ENCODE measurements around the gene GALNT8. TPM values are rescaled to one million over a fixed set of nuclear protein-coding genes. Genes with fewer than 3 reads are reported as not detected.

The GALNT8 gene
- total RNA-seq, 1 donor from 2014 or later: 1.5 TPM

GRCh38 chr12:4813741-4814140 is 93.5 kb downstream of the GALNT8 start:
- Histone ChIP-seq H3K4me1 (peaks cover 28% of the 10 kb centered on the region), H3K27ac (replicated peaks) (no peak overlapping the region), H3K27me3 (ENCODE audit: low read depth) (peaks cover 63% of the 10 kb centered on the region), H3K36me3 (no peaks in the 10 kb centered on the region), H3K9me3 (replicated peaks) (no peaks in the 10 kb centered on the region), H3K4me3 (no peak overlapping the region)
- no peak for TF ChIP-seq CTCF (IDR thresholded peaks at IDR 0.05; ENCODE audit: borderline replicate concordance)
- intact Hi-C loops (cut with micrococcal nuclease): no loop called here
- DNase-seq: no peak

GRCh38 chr12:4814485-4814884 is 94.3 kb downstream of the GALNT8 start:
- intact Hi-C loops (cut with micrococcal nuclease): no loop called here
- H3K4me1 ChIP-seq: peaks cover 23% of the 10 kb centered on the region
- no peak overlapping the region for H3K27ac ChIP-seq (replicated peaks)
- no peaks in the 10 kb centered on the region for H3K36me3 ChIP-seq
- DNase-seq: no peak
- no peaks in the 10 kb centered on the region for H3K9me3 ChIP-seq (replicated peaks)
- H3K27me3 ChIP-seq (ENCODE audit: low read depth): peaks cover 55% of the 10 kb centered on the region
- no peak overlapping the region for H3K4me3 ChIP-seq
- TF ChIP-seq CTCF (IDR thresholded peaks at IDR 0.05; ENCODE audit: borderline replicate concordance): no peak

- H3K36me3 ChIP-seq: no peaks in the 10 kb centered on the region
- no peak overlapping the region for H3K4me3 ChIP-seq
- peak overlapping the region; percentile 58 for H3K27ac ChIP-seq (replicated peaks)
- H3K9me3 ChIP-seq (replicated peaks): no peaks in the 10 kb centered on the region
- H3K4me1 ChIP-seq: peaks cover 12% of the 10 kb centered on the region
- intact Hi-C loops (cut with micrococcal nuclease): no loop called here
- no peak for TF ChIP-seq CTCF (IDR thresholded peaks at IDR 0.05; ENCODE audit: borderline replicate concordance)
- no peak for DNase-seq
- H3K27me3 ChIP-seq (ENCODE audit: low read depth): peaks cover 31% of the 10 kb centered on the region
Measured at GRCh38 chr12:4816744-4817525, 96.7 kb downstream of the GALNT8 start.

GRCh38 chr12:4817880-4818279 is 97.7 kb downstream of the GALNT8 start:
- Histone ChIP-seq H3K36me3 (no peaks in the 10 kb centered on the region), H3K4me3 (peak overlapping the region; percentile 44), H3K27ac (replicated peaks) (peak overlapping the region; percentile 58), H3K4me1 (peaks cover 12% of the 10 kb centered on the region), H3K27me3 (ENCODE audit: low read depth) (peaks cover 22% of the 10 kb centered on the region), H3K9me3 (replicated peaks) (no peaks in the 10 kb centered on the region)
- intact Hi-C loops (cut with micrococcal nuclease): no loop called here
- TF ChIP-seq CTCF (IDR thresholded peaks at IDR 0.05; ENCODE audit: borderline replicate concordance): no peak
- peak; percentile 33 for DNase-seq

GRCh38 chr12:4819654-4820053 is 99.5 kb downstream of the GALNT8 start:
- intact Hi-C loops (cut with micrococcal nuclease): no loop called here
- no peak overlapping the region for H3K27ac ChIP-seq (replicated peaks)
- no peak for TF ChIP-seq CTCF (IDR thresholded peaks at IDR 0.05; ENCODE audit: borderline replicate concordance)
- H3K9me3 ChIP-seq (replicated peaks): no peaks in the 10 kb centered on the region
- no peaks in the 10 kb centered on the region for H3K36me3 ChIP-seq
- DNase-seq: no peak
- H3K4me1 ChIP-seq: peaks cover 12% of the 10 kb centered on the region
- no peak overlapping the region for H3K4me3 ChIP-seq
- H3K27me3 ChIP-seq (ENCODE audit: low read depth): peaks cover 6% of the 10 kb centered on the region

Data from left ventricle myocardium inferior (tissue), 1 donor.